ENCODE measurements around the gene IHH.

DNA sequence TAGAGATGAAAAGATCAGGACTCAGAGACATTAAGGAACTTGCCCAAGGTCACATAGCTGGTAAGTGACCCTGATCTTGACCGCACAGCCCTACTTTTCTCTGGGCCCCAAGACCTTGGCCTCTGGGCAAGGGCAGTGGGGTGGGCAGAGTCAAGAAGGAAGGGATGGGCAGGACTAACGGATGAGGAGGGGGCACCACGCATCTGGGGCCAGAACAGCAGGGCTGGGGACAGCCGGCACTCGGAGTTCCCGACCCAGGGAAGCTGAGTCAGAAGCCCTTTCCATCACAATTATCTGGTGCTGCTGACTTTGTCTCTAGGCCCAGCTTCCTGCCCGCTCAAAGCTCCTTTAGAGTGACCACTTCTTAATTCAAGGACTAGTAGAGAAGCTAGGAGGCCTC lies 33.8 kb downstream of the IHH start:
- no peak for TF ChIP-seq SUZ12 (IDR thresholded peaks at IDR 0.05)
- no peak for TF ChIP-seq NFRKB (IDR thresholded peaks at IDR 0.05)
- TF ChIP-seq FOXA1 (IDR thresholded peaks at IDR 0.05): no peak
- TF ChIP-seq, protein P1, sequence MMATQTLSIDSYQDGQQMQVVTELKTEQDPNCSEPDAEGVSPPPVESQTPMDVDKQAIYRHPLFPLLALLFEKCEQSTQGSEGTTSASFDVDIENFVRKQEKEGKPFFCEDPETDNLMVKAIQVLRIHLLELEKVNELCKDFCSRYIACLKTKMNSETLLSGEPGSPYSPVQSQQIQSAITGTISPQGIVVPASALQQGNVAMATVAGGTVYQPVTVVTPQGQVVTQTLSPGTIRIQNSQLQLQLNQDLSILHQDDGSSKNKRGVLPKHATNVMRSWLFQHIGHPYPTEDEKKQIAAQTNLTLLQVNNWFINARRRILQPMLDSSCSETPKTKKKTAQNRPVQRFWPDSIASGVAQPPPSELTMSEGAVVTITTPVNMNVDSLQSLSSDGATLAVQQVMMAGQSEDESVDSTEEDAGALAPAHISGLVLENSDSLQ (IDR thresholded peaks at IDR 0.05): no peak
- TF ChIP-seq HDGF (IDR thresholded peaks at IDR 0.05; ENCODE audit: borderline replicate concordance): no peak
- TF ChIP-seq ZNF384 (IDR thresholded peaks at IDR 0.05): no peak
- TF ChIP-seq L3MBTL2 (conservative IDR thresholded peaks at IDR 0.05): no peak

All from HEK293T (cell line).